Hepatocyte (in vitro differentiated cells): ENCODE data around the gene UGT1A6. TPM values are rescaled to one million over a fixed set of nuclear protein-coding genes. Genes with fewer than 3 reads are reported as not detected.

Experiments used
- DNase-seq: peaks from one replicate; pipeline ENCODE4 v3.0.0-alpha.2; 2016; ENCODE audit warnings: low spot score
- H2AFZ ChIP-seq: fragments of 200-600 bp; sonication (generic); 2 replicates; pipeline ENCODE4 v1.6.0; 2016; ENCODE audit warnings: antibody characterized with exemption, mild to moderate bottlenecking
- H3K27ac ChIP-seq: fragments of 200-600 bp; sonication (generic); 2 replicates; pipeline ENCODE4 v1.5.1; 2016; ENCODE audit warnings: mild to moderate bottlenecking
- H3K27me3 ChIP-seq: fragments of 200-600 bp; sonication (generic); 2 replicates; pipeline ENCODE4 v1.6.1; 2016
- H3K36me3 ChIP-seq: fragments of 200-600 bp; sonication (generic); replicated peaks from 2 replicates; pipeline ENCODE4 v1.5.1; 2016; ENCODE audit warnings: low read depth; ENCODE audit not compliant: insufficient read depth
- H3K4me1 ChIP-seq: fragments of 200-600 bp; sonication (generic); 2 replicates; pipeline ENCODE4 v1.5.1; 2016; ENCODE audit warnings: mild to moderate bottlenecking, moderate library complexity; ENCODE audit not compliant: insufficient read depth
- H3K4me2 ChIP-seq: fragments of 200-600 bp; sonication (generic); 2 replicates; pipeline ENCODE4 v1.6.0; 2016
- H3K4me3 ChIP-seq: fragments of 200-600 bp; sonication (generic); 2 replicates; pipeline ENCODE4 v1.5.1; 2016; ENCODE audit warnings: mild to moderate bottlenecking
- H3K79me2 ChIP-seq: fragments of 200-600 bp; sonication (generic); 2 replicates; pipeline ENCODE4 v1.6.0; 2017; ENCODE audit warnings: mild to moderate bottlenecking
- H3K9me2 ChIP-seq: fragments of 200-600 bp; sonication (generic); replicated peaks from 2 replicates; pipeline ENCODE4 v1.6.0; 2017; ENCODE audit warnings: mild to moderate bottlenecking; ENCODE audit not compliant: insufficient read depth
- H3K9me3 ChIP-seq: fragments of 200-600 bp; sonication (generic); 2 replicates; pipeline ENCODE4 v1.5.1; 2016; ENCODE audit warnings: low read depth, mild to moderate bottlenecking
- H4K20me1 ChIP-seq: fragments of 200-600 bp; sonication (generic); 2 replicates; pipeline ENCODE4 v1.6.0; 2016; ENCODE audit warnings: mild to moderate bottlenecking; ENCODE audit not compliant: insufficient read depth, poor library complexity, severe bottlenecking
- CTCF ChIP-seq: fragments of 200-600 bp; sonication (generic); IDR thresholded peaks from 2 replicates; pipeline ENCODE4 v1.5.1; 2016; ENCODE audit warnings: antibody characterized with exemption, mild to moderate bottlenecking; ENCODE audit not compliant: poor library complexity
- EZH2 ChIP-seq: fragments of 200-600 bp; sonication (generic); IDR thresholded peaks from 2 replicates; pipeline ENCODE4 v1.6.1; 2016; ENCODE audit warnings: antibody characterized with exemption, mild to moderate bottlenecking, borderline replicate concordance
- EZH2phosphoT487 ChIP-seq: fragments of 200-600 bp; sonication (generic); IDR thresholded peaks from one replicate; pipeline ENCODE4 v1.6.1; 2018; ENCODE audit warnings: antibody characterized with exemption, mild to moderate bottlenecking, low read depth, moderate library complexity; ENCODE audit not compliant: unreplicated experiment, severe bottlenecking
- WGBS: methylation state at CpG from one replicate; pipeline ENCODE4 v1.1.6; 2016; ENCODE audit warnings: low lambda C conversion rate; ENCODE audit errors: missing lambda C conversion rate; 5-methylcytosine and 5-hydroxymethylcytosine counted together
- polyA plus RNA-seq: library from polyadenylated mRNA; unstranded; fragments of >200 nt; fragmentation: Nextera tagmentation; extraction: Ambion mirVana; gene quantifications from 2 replicates; pipeline ENCODE4 v1.2.1, GENCODE V29; 2016
- total RNA-seq: library from RNA; depleted of rRNA; stranded (reverse); fragments of >200 nt; gene quantifications from 2 replicates; pipeline ENCODE4 v1.2.3, GENCODE V29; 2014

The UGT1A6 gene
- total and polyA plus RNA-seq, 2 experiments from 2014 or later: 0.77 to 3.4 TPM

DNA sequence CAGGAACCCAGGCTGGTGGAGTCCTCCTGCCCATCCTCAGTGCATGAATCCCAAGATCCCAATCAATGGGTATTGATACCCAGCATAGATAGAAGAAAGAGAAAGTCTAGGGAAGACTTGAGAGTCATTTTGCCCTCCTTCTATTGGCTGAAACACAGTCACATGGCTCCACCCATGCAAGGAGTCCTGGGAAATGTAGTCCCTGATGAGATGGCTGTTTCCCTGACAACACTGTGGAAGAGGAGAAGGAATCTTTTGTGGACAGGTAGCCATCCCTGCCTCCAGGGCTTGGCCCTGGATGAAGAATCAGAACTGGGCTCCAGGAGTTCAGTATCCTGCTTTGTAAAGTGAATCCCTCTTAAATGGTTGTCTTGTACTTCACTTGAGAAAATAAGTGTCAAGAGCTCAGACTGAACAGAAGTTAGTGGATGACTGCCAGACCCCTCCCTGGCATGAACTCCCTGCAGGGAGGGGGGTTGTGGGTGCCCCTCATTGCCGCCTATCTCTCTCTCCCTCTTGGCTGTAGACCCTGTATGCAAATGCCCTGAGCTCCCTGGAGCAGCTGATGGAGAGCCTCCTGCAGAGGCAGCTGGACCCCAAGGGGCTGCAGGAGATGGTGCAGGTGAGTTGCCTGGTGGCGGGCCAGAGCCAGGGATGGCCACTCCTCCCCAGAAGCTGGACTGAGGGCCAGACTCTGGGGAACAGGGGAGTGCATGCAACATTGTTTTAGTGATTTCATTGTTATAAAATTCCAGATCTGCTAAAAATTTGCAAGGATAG lies 121.6 kb downstream of the UGT1A6 start:
- 78% methylated on average over 2 of the region's 2 CpGs for WGBS
- H3K36me3 ChIP-seq: no peaks in the 10 kb centered on the region
- H3K79me2 ChIP-seq: no peaks in the 10 kb centered on the region
- peaks cover 10% of the 10 kb centered on the region for H3K4me1 ChIP-seq
- no peak overlapping the region for H2AFZ ChIP-seq
- no peak for TF ChIP-seq EZH2phosphoT487
- no peak for TF ChIP-seq EZH2
- TF ChIP-seq CTCF: no peak
- H4K20me1 ChIP-seq: no peaks in the 10 kb centered on the region
- H3K27me3 ChIP-seq: no peaks in the 10 kb centered on the region
- no peaks in the 10 kb centered on the region for H3K9me3 ChIP-seq
- no peaks in the 10 kb centered on the region for H3K9me2 ChIP-seq
- no peak overlapping the region for H3K4me2 ChIP-seq
- H3K27ac ChIP-seq: no peak overlapping the region
- no peak overlapping the region for H3K4me3 ChIP-seq
- no peak for DNase-seq

DNA sequence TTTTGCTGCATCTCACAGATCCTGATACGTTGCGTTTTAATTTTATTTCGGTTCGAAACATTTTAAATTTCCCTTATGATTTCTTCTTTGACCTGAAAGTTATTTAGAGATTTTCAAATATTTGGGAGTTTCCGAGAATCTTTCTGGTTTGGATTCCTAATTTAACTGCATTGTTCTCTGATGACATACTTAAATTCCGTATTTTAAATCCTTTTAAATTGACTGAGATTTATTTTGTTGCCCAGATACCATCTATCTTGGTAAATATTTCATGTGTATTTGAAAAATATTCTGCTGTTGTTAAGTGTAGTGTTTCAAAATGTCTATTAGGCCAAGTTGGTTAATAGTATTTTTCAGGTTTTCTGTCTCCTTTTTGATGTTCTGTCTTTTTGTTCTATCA lies 123.2 kb downstream of the UGT1A6 start:
- H2AFZ ChIP-seq: no peak overlapping the region
- no peaks in the 10 kb centered on the region for H3K79me2 ChIP-seq
- no peak overlapping the region for H3K4me3 ChIP-seq
- H3K9me2 ChIP-seq: no peaks in the 10 kb centered on the region
- H3K27me3 ChIP-seq: no peaks in the 10 kb centered on the region
- H3K4me2 ChIP-seq: no peak overlapping the region
- no peak for DNase-seq
- TF ChIP-seq CTCF (no peak), EZH2 (no peak), EZH2phosphoT487 (no peak)
- WGBS: 84% methylated on average over 6 of the region's 6 CpGs
- H3K9me3 ChIP-seq: no peaks in the 10 kb centered on the region
- H3K27ac ChIP-seq: no peak overlapping the region
- H3K4me1 ChIP-seq: peaks cover 10% of the 10 kb centered on the region
- no peaks in the 10 kb centered on the region for H3K36me3 ChIP-seq
- H4K20me1 ChIP-seq: no peaks in the 10 kb centered on the region

DNA sequence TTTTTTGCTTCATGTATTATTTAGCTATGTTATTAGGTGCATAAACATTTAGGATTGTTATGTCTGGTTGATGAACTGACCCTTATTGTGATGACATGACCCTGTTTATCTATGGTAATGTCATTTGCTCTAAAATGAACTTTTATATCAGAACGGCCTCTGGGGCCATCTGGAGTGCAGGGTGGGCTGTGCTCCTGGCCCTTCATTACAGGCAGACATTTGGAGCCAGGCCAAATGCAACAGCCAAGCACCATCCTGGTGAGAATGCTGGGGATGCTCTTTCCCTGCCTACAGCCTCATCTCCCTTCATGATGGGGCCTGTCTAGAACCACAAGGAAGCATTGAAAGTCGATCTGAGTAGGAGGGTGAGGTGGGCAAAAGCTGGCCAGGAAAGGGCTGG lies 123.6 kb downstream of the UGT1A6 start:
- Histone ChIP-seq H3K9me3 (no peaks in the 10 kb centered on the region), H3K36me3 (no peaks in the 10 kb centered on the region), H3K4me3 (no peak overlapping the region), H4K20me1 (no peaks in the 10 kb centered on the region), H3K4me1 (peaks cover 10% of the 10 kb centered on the region), H3K27ac (no peak overlapping the region), H3K79me2 (no peaks in the 10 kb centered on the region), H3K27me3 (no peaks in the 10 kb centered on the region), H3K9me2 (no peaks in the 10 kb centered on the region), H3K4me2 (no peak overlapping the region), H2AFZ (no peak overlapping the region)
- TF ChIP-seq CTCF (no peak), EZH2phosphoT487 (no peak), EZH2 (no peak)
- DNase-seq: no peak
- 66% methylated on average over 2 of the region's 2 CpGs for WGBS
